ENCODE data around the gene IQCF5. TPM values are rescaled to one million over a fixed set of nuclear protein-coding genes. Genes with fewer than 3 reads are reported as not detected.
"Not testable (repeated sequence)": the region's sequence is repeated elsewhere in the genome, so short reads cannot be mapped to it uniquely, and the experiment has no call there.

Gene IQCF5
- total and polyA plus RNA-seq, 2 experiments from 2014 or later, result not detected

- H3K79me2 ChIP-seq (replicated peaks; ENCODE audit: insufficient read depth); H3K36me3 Mint-ChIP-seq (ENCODE audit: low read depth): not testable (repeated sequence)
Measured at GRCh38 chr3:51855411-51855810, 20.0 kb downstream of the IQCF5 start.

GRCh38 chr3:51845129-51845528 lies 30.3 kb downstream of the IQCF5 start:
- Histone ChIP-seq H3K4me3 (no peak overlapping the region), H3K4me2 (peak overlapping the region; percentile 21; the same call in 1 of the 2 replicates), H3K9me2 (ENCODE audit: insufficient read depth) (peaks cover 5% of the 10 kb centered on the region; the same call in 1 of the 2 replicates), H3K27me3 (ENCODE audit: insufficient read depth) (no peaks in the 10 kb centered on the region), H3K36me3 (ENCODE audit: insufficient read depth) (no peaks in the 10 kb centered on the region), H3K27ac (ENCODE audit: low read depth) (no peak overlapping the region; the same call in 1 of the 2 replicates), H3K79me2 (replicated peaks; ENCODE audit: insufficient read depth) (no peaks in the 10 kb centered on the region), H4K20me1 (replicated peaks; ENCODE audit: insufficient read depth) (no peaks in the 10 kb centered on the region), H3K4me1 (ENCODE audit: insufficient read depth) (peaks cover 13% of the 10 kb centered on the region; the same call in 1 of the 2 replicates), H3F3A (replicated peaks; ENCODE audit: low read depth) (no peaks in the 10 kb centered on the region), H2AFZ (peak overlapping the region; percentile 94)
- H3K27ac Mint-ChIP-seq, result peak overlapping the region; percentile 3; the same call in 1 of the 2 replicates
- peaks cover 10% of the 10 kb centered on the region for H3K4me1 Mint-ChIP-seq
- peak; percentile 74 for DNase-seq (ENCODE audit: low spot score)
- no peaks in the 10 kb centered on the region; the same call in 2 of the 3 replicates for H3K36me3 Mint-ChIP-seq (ENCODE audit: low read depth)
- TF ChIP-seq, protein P1, sequence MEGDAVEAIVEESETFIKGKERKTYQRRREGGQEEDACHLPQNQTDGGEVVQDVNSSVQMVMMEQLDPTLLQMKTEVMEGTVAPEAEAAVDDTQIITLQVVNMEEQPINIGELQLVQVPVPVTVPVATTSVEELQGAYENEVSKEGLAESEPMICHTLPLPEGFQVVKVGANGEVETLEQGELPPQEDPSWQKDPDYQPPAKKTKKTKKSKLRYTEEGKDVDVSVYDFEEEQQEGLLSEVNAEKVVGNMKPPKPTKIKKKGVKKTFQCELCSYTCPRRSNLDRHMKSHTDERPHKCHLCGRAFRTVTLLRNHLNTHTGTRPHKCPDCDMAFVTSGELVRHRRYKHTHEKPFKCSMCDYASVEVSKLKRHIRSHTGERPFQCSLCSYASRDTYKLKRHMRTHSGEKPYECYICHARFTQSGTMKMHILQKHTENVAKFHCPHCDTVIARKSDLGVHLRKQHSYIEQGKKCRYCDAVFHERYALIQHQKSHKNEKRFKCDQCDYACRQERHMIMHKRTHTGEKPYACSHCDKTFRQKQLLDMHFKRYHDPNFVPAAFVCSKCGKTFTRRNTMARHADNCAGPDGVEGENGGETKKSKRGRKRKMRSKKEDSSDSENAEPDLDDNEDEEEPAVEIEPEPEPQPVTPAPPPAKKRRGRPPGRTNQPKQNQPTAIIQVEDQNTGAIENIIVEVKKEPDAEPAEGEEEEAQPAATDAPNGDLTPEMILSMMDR (conservative IDR thresholded peaks at IDR 0.05; ENCODE audit: low read depth in 2 of 2), result peak in 1 of 2 experiments; percentile 40; a peak in 2 of 4 replicates
- TF ChIP-seq, protein P2, sequence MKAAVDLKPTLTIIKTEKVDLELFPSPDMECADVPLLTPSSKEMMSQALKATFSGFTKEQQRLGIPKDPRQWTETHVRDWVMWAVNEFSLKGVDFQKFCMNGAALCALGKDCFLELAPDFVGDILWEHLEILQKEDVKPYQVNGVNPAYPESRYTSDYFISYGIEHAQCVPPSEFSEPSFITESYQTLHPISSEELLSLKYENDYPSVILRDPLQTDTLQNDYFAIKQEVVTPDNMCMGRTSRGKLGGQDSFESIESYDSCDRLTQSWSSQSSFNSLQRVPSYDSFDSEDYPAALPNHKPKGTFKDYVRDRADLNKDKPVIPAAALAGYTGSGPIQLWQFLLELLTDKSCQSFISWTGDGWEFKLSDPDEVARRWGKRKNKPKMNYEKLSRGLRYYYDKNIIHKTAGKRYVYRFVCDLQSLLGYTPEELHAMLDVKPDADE (IDR thresholded peaks at IDR 0.05), result no peak
- ATAC-seq, result peak; percentile 84
- peaks cover 1% of the 10 kb centered on the region; the same call in 2 of the 3 replicates for H3K9me3 Mint-ChIP-seq
- no peaks in the 10 kb centered on the region for H3K27me3 Mint-ChIP-seq (ENCODE audit: insufficient read depth, low read depth, poor library complexity)
- no peak overlapping the region for H3K4me3 Mint-ChIP-seq

More at GRCh38 chr3:51855411-51855810, 20.0 kb downstream of the IQCF5 start:
- H3K9me3 Mint-ChIP-seq, result peaks cover 30% of the 10 kb centered on the region
- H3K4me2 ChIP-seq; H3K4me3 ChIP-seq; H3K27me3 ChIP-seq (ENCODE audit: insufficient read depth); H3K27ac Mint-ChIP-seq; H3K4me3 Mint-ChIP-seq; H3K4me1 ChIP-seq (ENCODE audit: insufficient read depth); H3K27ac ChIP-seq (ENCODE audit: low read depth); H3K36me3 ChIP-seq (ENCODE audit: insufficient read depth); DNase-seq (ENCODE audit: low spot score); ATAC-seq; H3K4me1 Mint-ChIP-seq; H3F3A ChIP-seq (replicated peaks; ENCODE audit: low read depth); H4K20me1 ChIP-seq (replicated peaks; ENCODE audit: insufficient read depth); H2AFZ ChIP-seq; H3K27me3 Mint-ChIP-seq (ENCODE audit: insufficient read depth, low read depth, poor library complexity); H3K9me2 ChIP-seq (ENCODE audit: insufficient read depth): not testable (repeated sequence)

GRCh38 chr3:51836606-51837005 lies 38.8 kb downstream of the IQCF5 start:
- H3K4me3 ChIP-seq, result no peak overlapping the region
- TF ChIP-seq NANOG (IDR thresholded peaks at IDR 0.05; ENCODE audit: borderline replicate concordance) (no peak), STAT1 (IDR thresholded peaks at IDR 0.05; ENCODE audit: unreplicated experiment) (no peak), EZH2 (IDR thresholded peaks at IDR 0.05; ENCODE audit: low read depth, unreplicated experiment) (no peak), CREB1 (CRISPR knock-in tag; IDR thresholded peaks at IDR 0.05; ENCODE audit: low read depth) (no peak), JUNB (IDR thresholded peaks at IDR 0.05; ENCODE audit: unreplicated experiment) (no peak)
- H2AFZ ChIP-seq, result no peak overlapping the region
- Mint-ChIP-seq H3K27me3 (ENCODE audit: insufficient read depth, low read depth, poor library complexity) (no peaks in the 10 kb centered on the region), H3K4me3 (no peak overlapping the region), H3K27ac (no peak overlapping the region), H3K9me3 (peaks cover 7% of the 10 kb centered on the region; the same call in 2 of the 3 replicates), H3K4me1 (no peaks in the 10 kb centered on the region), H3K36me3 (ENCODE audit: low read depth) (no peaks in the 10 kb centered on the region)
- H3K36me3 ChIP-seq (ENCODE audit: insufficient read depth), result no peaks in the 10 kb centered on the region
- H4K20me1 ChIP-seq (replicated peaks; ENCODE audit: insufficient read depth), result no peaks in the 10 kb centered on the region
- ATAC-seq, result no peak
- H3F3A ChIP-seq (replicated peaks; ENCODE audit: low read depth), result no peaks in the 10 kb centered on the region
- H3K4me1 ChIP-seq (ENCODE audit: insufficient read depth), result no peaks in the 10 kb centered on the region
- H3K4me2 ChIP-seq, result no peak overlapping the region
- H3K27ac ChIP-seq (ENCODE audit: low read depth), result no peak overlapping the region
- no peak for DNase-seq (ENCODE audit: low spot score)
- no peaks in the 10 kb centered on the region for H3K79me2 ChIP-seq (replicated peaks; ENCODE audit: insufficient read depth)
- H3K27me3 ChIP-seq (ENCODE audit: insufficient read depth), result no peaks in the 10 kb centered on the region
- H3K9me2 ChIP-seq (ENCODE audit: insufficient read depth), result no peaks in the 10 kb centered on the region

All from GM23338 (cell line).